Measurements from ENCODE around the gene GAS6. TPM values are rescaled to one million over a fixed set of nuclear protein-coding genes. Genes with fewer than 3 reads are reported as not detected.

The GAS6 gene
- total and polyA plus RNA-seq, 9 of the 15 experiments (the other 6 are each of a cell fraction or from before 2014, with no cell fraction given) = 0.14 to 9.7 (median 4.7) TPM; not detected in 1

DNA sequence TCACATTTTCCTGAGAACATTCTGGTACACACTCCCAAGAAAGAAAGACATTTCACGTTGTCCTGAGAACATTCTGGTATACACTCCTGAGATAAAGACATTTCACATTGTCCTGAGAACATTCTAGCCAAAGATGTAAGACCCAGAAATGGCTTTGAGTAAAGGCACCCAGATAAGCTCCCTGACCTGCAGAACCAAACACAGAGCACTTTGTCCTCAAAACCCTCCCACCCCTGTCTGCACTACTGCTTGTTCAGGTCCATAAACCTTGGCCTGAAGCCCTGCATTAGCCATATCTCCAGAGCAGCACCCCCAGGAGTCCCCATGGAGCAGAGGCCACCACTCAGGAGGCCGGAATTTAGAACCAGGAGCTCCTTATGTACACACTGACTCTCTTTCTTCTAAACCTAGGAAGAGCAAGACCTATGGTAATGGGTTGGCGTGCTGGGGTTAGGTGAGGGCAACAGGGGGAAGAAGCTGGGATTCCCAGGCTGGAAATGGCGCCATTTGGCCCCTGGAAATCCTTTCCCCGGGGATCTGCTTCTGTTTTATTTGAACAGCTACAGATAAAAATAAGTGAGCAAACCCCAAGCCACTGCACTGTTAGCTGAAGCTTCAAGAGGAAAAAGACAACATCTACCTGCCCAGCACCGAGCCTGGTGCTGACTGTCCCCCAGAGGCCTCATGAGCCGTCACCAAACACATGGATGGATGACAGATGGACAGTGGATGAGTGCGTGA, 13.7 kb downstream of the GAS6 start:
- Histone ChIP-seq H3K9me1 (ENCODE audit: control insufficient read depth, insufficient read depth, low read length) (no peaks in the 10 kb centered on the region), H3K9me3 (replicated peaks; ENCODE audit: control insufficient read depth, insufficient read depth, low read depth, low read length) (no peaks in the 10 kb centered on the region), H3K9ac (ENCODE audit: insufficient read depth in 1 of 2, low read depth in 2 of 2, low read length in 2 of 2) (no peak overlapping the region), H3K4me2 (ENCODE audit: insufficient read depth, low read length) (no peak overlapping the region), H3K27me3 (ENCODE audit: control insufficient read depth in 2 of 2, insufficient read depth in 2 of 2, low read length in 2 of 2) (no peaks in the 10 kb centered on the region), H3K27ac (ENCODE audit: extremely low read depth, low read depth, low read length) (no peak overlapping the region), H3K36me3 (ENCODE audit: control insufficient read depth, insufficient read depth, low read length) (no peaks in the 10 kb centered on the region), H4K20me1 (replicated peaks; ENCODE audit: control insufficient read depth, insufficient read depth, low read length) (no peaks in the 10 kb centered on the region), H2AFZ (ENCODE audit: low read depth, low read length) (no peak overlapping the region), H3K4me1 (replicated peaks in 1 of 2; ENCODE audit: control insufficient read depth in 2 of 2, insufficient read depth in 2 of 2, low read length in 2 of 2) (peaks cover 24 to 41% of the 10 kb centered on the region in 2 experiments), H3K79me2 (ENCODE audit: control insufficient read depth, insufficient read depth, low read length) (peaks cover 9% of the 10 kb centered on the region; the same call in 2 of the 3 replicates), H3K4me3 (no peak overlapping the region)
- ChIA-PET CTCF (ENCODE audit: low intra/inter-chr PET ratio) (no interaction called here), POLR2A (no interaction called here)
- intact Hi-C loops (cut with micrococcal nuclease) (no loop called here), in situ Hi-C loops (cut with MboI) (no loop called here)
- FAIRE-seq (no peak), ATAC-seq (no peak), DNase-seq (ENCODE audit: extremely low read depth in 1 of 4, low spot score in 3 of 4) (no peak)
- no TSS peak for BruUV-seq (replicated peaks)
- 61% methylated on average over 7 of the region's 8 CpGs for WGBS (ENCODE audit: insufficient coverage, low coverage, missing lambda C conversion rate)
- no peak for TF ChIP-seq BRD4 (IDR thresholded peaks at IDR 0.05)
- TF ChIP-seq, protein P1, sequence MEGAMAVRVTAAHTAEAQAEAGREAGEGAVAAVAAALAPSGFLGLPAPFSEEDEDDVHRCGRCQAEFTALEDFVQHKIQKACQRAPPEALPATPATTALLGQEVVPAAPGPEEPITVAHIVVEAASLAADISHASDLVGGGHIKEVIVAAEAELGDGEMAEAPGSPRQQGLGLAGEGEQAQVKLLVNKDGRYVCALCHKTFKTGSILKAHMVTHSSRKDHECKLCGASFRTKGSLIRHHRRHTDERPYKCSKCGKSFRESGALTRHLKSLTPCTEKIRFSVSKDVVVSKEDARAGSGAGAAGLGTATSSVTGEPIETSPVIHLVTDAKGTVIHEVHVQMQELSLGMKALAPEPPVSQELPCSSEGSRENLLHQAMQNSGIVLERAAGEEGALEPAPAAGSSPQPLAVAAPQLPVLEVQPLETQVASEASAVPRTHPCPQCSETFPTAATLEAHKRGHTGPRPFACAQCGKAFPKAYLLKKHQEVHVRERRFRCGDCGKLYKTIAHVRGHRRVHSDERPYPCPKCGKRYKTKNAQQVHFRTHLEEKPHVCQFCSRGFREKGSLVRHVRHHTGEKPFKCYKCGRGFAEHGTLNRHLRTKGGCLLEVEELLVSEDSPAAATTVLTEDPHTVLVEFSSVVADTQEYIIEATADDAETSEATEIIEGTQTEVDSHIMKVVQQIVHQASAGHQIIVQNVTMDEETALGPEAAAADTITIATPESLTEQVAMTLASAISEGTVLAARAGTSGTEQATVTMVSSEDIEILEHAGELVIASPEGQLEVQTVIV (CRISPR knock-in tag; IDR thresholded peaks at IDR 0.05; ENCODE audit: borderline replicate concordance) = no peak
- TF ChIP-seq, protein P2, sequence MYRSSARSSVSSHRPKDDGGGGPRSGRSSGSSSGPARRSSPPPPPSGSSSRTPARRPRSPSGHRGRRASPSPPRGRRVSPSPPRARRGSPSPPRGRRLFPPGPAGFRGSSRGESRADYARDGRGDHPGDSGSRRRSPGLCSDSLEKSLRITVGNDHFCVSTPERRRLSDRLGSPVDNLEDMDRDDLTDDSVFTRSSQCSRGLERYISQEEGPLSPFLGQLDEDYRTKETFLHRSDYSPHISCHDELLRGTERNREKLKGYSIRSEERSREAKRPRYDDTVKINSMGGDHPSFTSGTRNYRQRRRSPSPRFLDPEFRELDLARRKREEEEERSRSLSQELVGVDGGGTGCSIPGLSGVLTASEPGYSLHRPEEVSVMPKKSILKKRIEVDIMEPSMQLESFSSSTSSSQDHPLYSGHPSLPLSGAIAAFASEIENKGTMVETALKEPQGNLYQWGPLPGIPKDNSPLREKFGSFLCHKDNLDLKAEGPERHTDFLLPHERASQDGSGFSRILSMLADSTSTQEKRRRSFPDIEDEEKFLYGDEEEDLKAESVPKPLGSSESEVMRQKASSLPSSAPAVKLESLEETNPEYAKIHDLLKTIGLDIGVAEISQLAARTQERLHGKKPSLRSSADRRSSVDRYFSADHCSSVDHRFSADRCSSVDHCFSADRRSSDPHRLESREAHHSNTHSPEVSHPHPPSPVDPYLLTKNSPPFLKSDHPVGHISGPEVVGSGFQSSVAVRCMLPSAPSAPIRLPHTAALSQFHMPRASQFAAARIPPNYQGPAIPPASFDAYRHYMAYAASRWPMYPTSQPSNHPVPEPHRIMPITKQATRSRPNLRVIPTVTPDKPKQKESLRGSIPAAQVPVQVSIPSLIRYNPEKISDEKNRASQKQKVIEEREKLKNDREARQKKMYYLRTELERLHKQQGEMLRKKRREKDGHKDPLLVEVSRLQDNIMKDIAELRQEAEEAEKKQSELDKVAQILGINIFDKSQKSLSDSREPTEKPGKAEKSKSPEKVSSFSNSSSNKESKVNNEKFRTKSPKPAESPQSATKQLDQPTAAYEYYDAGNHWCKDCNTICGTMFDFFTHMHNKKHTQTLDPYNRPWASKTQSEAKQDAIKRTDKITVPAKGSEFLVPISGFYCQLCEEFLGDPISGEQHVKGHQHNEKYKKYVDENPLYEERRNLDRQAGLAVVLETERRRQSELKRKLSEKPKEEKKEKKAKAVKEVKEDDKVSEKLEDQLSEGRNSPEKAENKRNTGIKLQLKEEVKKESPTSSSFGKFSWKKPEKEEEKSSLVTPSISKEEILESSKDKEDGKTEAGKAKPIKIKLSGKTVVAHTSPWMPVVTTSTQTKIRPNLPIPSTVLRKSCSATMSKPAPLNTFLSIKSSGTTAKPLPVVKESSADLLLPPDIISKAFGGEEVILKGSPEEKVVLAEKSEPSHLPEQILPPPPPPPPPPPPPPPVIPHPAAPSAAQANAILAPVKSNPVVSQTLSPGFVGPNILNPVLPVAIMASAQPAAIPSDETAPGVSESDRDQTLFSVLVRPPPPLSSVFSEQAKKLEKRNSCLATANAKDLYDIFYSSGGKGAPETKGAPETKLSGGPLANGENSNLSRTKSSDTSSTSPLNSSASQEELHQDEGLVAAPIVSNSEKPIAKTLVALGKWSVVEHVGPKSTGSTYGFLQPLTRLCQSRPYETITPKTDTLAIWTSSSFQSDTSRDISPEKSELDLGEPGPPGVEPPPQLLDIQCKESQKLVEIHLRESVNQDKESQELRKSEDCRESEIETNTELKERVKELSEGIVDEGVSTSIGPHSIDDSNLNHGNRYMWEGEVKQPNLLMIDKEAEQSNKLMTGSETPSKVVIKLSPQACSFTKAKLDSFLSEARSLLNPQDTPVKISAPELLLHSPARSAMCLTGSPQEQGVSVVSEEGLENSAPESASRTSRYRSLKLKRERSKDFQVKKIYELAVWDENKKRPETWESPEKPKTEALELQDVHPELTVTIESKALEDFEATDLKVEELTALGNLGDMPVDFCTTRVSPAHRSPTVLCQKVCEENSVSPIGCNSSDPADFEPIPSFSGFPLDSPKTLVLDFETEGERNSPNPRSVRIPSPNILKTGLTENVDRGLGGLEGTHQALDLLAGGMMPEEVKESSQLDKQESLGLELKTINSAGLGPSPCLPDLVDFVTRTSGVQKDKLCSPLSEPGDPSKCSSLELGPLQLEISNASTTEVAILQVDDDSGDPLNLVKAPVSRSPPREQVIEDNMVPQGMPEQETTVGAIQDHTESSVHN (IDR thresholded peaks at IDR 0.05; ENCODE audit: borderline replicate concordance in 1 of 2, low read depth in 1 of 2) = no peak
- no peak for TF ChIP-seq ZNF778 (CRISPR knock-in tag; IDR thresholded peaks at IDR 0.05)
- no peak for TF ChIP-seq DLX4 (CRISPR knock-in tag; IDR thresholded peaks at IDR 0.05)
- TF ChIP-seq HMG20B (CRISPR knock-in tag; IDR thresholded peaks at IDR 0.05) = no peak
- no peak for TF ChIP-seq SMC3 (conservative IDR thresholded peaks at IDR 0.05; ENCODE audit: insufficient read depth, low read depth, low read length)
- no peak for TF ChIP-seq ZNF354B (CRISPR knock-in tag; IDR thresholded peaks at IDR 0.05)
- TF ChIP-seq COPS2 (conservative IDR thresholded peaks at IDR 0.05) = no peak

All from K562 (cell line).